GM12878 (cell line): ENCODE measurements around the gene C6orf120. TPM values are rescaled to one million over a fixed set of nuclear protein-coding genes. Genes with fewer than 3 reads are reported as not detected.

Source experiments
- ATAC-seq: fragments of 200-7000 bp; cut with Tn5 transposase; 3 replicates; pipeline ENCODE4 v1.9.1; 2020; ENCODE audit warnings: mild to moderate bottlenecking, moderate library complexity
- BruUV-seq: library from RNA; stranded (reverse); fragments of 400-500 nt; replicated peaks from 2 replicates; lab custom pipeline; 2021; lab: Mats Ljungman, UMichigan
- CTCF ChIA-PET: fragments of 300-600 bp; sonication (Branson Sonifier 250); formaldehyde crosslinking; extraction: SDS; loops from one replicate; lab custom pipeline; 2021; ENCODE audit warnings: inconsistent platforms; lab: Yijun Ruan, JAX
- POLR2A ChIA-PET: fragments of 350-600 bp; formaldehyde crosslinking; extraction: SDS; loops from one replicate; lab custom pipeline; 2021; ENCODE audit warnings: inconsistent platforms; lab: Charles Lee
- RAD21 ChIA-PET: fragments of 300-600 bp; sonication (Branson Sonifier 250); formaldehyde crosslinking; loops from one replicate; lab custom pipeline; 2023; ENCODE audit warnings: antibody characterized with exemption; ENCODE audit not compliant: unreplicated experiment; lab: Charles Lee
- SMC1A ChIA-PET: fragments of 300-600 bp; sonication (Branson Sonifier 250); formaldehyde crosslinking; loops from one replicate; lab custom pipeline; 2023; ENCODE audit not compliant: unreplicated experiment, uncharacterized antibody; lab: Charles Lee
- DNase-seq: peaks from one replicate; pipeline ENCODE4 v3.0.0-alpha.2; 2011; ENCODE audit warnings: low read depth, low spot score
- FAIRE-seq: peaks from 3 replicates; lab custom pipeline; 2011; peaks lifted over from hg19 to GRCh38; lab: Jason Lieb, UNC
- H2AFZ ChIP-seq: 2 replicates; pipeline ENCODE4 v1.6.0; 2011; ENCODE audit warnings: low read depth, low read length, control low read depth; ENCODE audit not compliant: control insufficient read depth
- H3K27ac ChIP-seq: 2 replicates; pipeline ENCODE4 v1.5.1; 2011; ENCODE audit warnings: control low read depth; ENCODE audit not compliant: control insufficient read depth, insufficient read depth
- H3K27me3 ChIP-seq, 2 experiments: replicated peaks in 1 of 2; 2 replicates each; pipeline versions ENCODE4 v1.6.0 to v1.6.1; 2011; ENCODE audit warnings: low read length in 1 of 2; ENCODE audit not compliant: control insufficient read depth in 2 of 2, insufficient read depth in 2 of 2
- H3K36me3 ChIP-seq, 2 experiments: 2 replicates each; pipeline ENCODE4 v1.5.1; 2011; ENCODE audit warnings: low read length in 1 of 2; ENCODE audit not compliant: control insufficient read depth in 2 of 2, insufficient read depth in 2 of 2
- H3K4me1 ChIP-seq: 2 replicates; pipeline ENCODE4 v1.6.1; 2011; ENCODE audit warnings: mild to moderate bottlenecking, low read length, moderate library complexity, mixed read lengths; ENCODE audit not compliant: control insufficient read depth, insufficient read depth
- H3K4me2 ChIP-seq: 2 replicates; pipeline ENCODE4 v1.6.0; 2011; ENCODE audit warnings: control low read depth; ENCODE audit not compliant: control insufficient read depth, insufficient read depth
- H3K4me3 ChIP-seq: fragments of 200-600 bp; sonication (generic); 2 replicates; pipeline ENCODE4 v1.5.1; 2016
- H3K79me2 ChIP-seq: 2 replicates; pipeline ENCODE4 v1.6.0; 2011; ENCODE audit warnings: low read length; ENCODE audit not compliant: control insufficient read depth, insufficient read depth
- H3K9ac ChIP-seq: 2 replicates; pipeline ENCODE4 v1.8.0; 2011; ENCODE audit warnings: low read length, control low read depth, mixed read lengths; ENCODE audit not compliant: control insufficient read depth, insufficient read depth
- H3K9me3 ChIP-seq: replicated peaks from 3 replicates; pipeline ENCODE4 v1.5.1; 2011; ENCODE audit warnings: mild to moderate bottlenecking, low read length; ENCODE audit not compliant: control insufficient read depth, insufficient read depth
- H4K20me1 ChIP-seq: 2 replicates; pipeline ENCODE4 v1.6.0; 2011; ENCODE audit not compliant: control insufficient read depth, insufficient read depth
- BACH1 ChIP-seq: fragments of 450-650 bp; IDR thresholded peaks from 2 replicates; pipeline ENCODE4 v1.6.1; 2017; ENCODE audit warnings: mild to moderate bottlenecking, borderline replicate concordance
- CEBPZ ChIP-seq: fragments of 150-350 bp; IDR thresholded peaks from 2 replicates; pipeline ENCODE4 v1.6.1; 2016; ENCODE audit warnings: low read depth, low read length
- CHD4 ChIP-seq: fragments of 200-600 bp; sonication (generic); IDR thresholded peaks from 2 replicates; pipeline ENCODE4 v1.6.1; 2016; ENCODE audit warnings: mild to moderate bottlenecking
- HDAC2 ChIP-seq: fragments of 200-600 bp; sonication (generic); IDR thresholded peaks from 2 replicates; pipeline ENCODE4 v1.6.1; 2017
- KLF5 ChIP-seq: fragments of 450-650 bp; IDR thresholded peaks from 2 replicates; pipeline ENCODE4 v1.6.1; 2014; ENCODE audit warnings: mild to moderate bottlenecking; ENCODE audit not compliant: partially characterized antibody
- LARP7 ChIP-seq: fragments of 450-650 bp; IDR thresholded peaks from 2 replicates; pipeline ENCODE4 v1.6.1; 2017; ENCODE audit warnings: mild to moderate bottlenecking
- MTA2 ChIP-seq: fragments of 450-650 bp; IDR thresholded peaks from 2 replicates; pipeline ENCODE4 v1.6.1; 2016; ENCODE audit warnings: low read depth, mild to moderate bottlenecking, moderate library complexity
- NKRF ChIP-seq: fragments of 450-650 bp; conservative IDR thresholded peaks from 2 replicates; pipeline ENCODE4 v1.6.1; 2017; ENCODE audit warnings: mild to moderate bottlenecking, moderate library complexity
- NR2F1 ChIP-seq: fragments of 450-650 bp; conservative IDR thresholded peaks from 2 replicates; pipeline ENCODE4 v1.6.1; 2017; ENCODE audit warnings: mild to moderate bottlenecking
- PAX8 ChIP-seq: fragments of 450-650 bp; IDR thresholded peaks from 2 replicates; pipeline ENCODE4 v1.6.1; 2017; ENCODE audit warnings: mild to moderate bottlenecking, moderate library complexity
- POLR2A ChIP-seq: IDR thresholded peaks from 2 replicates; pipeline ENCODE4 v1.6.1; 2011; ENCODE audit warnings: low read depth, mild to moderate bottlenecking, low read length
- SMARCA5 ChIP-seq: fragments of 450-650 bp; IDR thresholded peaks from 2 replicates; pipeline ENCODE4 v1.6.1; 2017; ENCODE audit warnings: mild to moderate bottlenecking
- SREBF1 ChIP-seq: IDR thresholded peaks from 2 replicates; pipeline ENCODE4 v1.6.1; 2012; ENCODE audit warnings: mild to moderate bottlenecking, low read length
- YY1 ChIP-seq: IDR thresholded peaks from 2 replicates; pipeline ENCODE4 v1.6.1; 2011; ENCODE audit warnings: low read depth, mild to moderate bottlenecking, low read length
- ZNF384 ChIP-seq: IDR thresholded peaks from 2 replicates; pipeline ENCODE4 v1.6.1; 2012; ENCODE audit warnings: low read depth, mild to moderate bottlenecking, low read length, improper control_type of control experiment, borderline replicate concordance
- ZSCAN29 ChIP-seq: fragments of 450-650 bp; IDR thresholded peaks from 2 replicates; pipeline ENCODE4 v1.6.1; 2017; ENCODE audit warnings: mild to moderate bottlenecking, moderate library complexity
- WGBS: methylation state at CpG from one replicate; pipeline ENCODE4 v1.1.6; 2016; ENCODE audit warnings: low lambda C conversion rate; ENCODE audit not compliant: insufficient replicate concordance, insufficient coverage; ENCODE audit errors: missing lambda C conversion rate; 5-methylcytosine and 5-hydroxymethylcytosine counted together
- in situ Hi-C: fragments of 300-500 bp; cut with MboI; formaldehyde crosslinking; loops from 9 replicates; pipeline ENCODE4 v1.14.3; 2018; ENCODE audit warnings: mixed read lengths
- intact Hi-C: fragments of 100-400 bp; cut with micrococcal nuclease; formaldehyde crosslinking; loops from one replicate; pipeline ENCODE4 v1.14.2; 2022; ENCODE audit not compliant: unreplicated experiment
- polyA plus RNA-seq, 11 experiments: library from polyadenylated mRNA; depleted of rRNA in 4 of 11; unstranded in 6 of 11; stranded (reverse) in 5 of 11; fragments of >200 nt; fragmentation: Nextera tagmentation in 4 of 11; fragmentation: Illumina TruSeq in 1 of 11; extraction: Ambion mirVana in 4 of 11; extraction: Trizol in 1 of 11; gene quantifications; 1 replicate in 1 of 11; 2 replicates in 10 of 11; pipeline versions ENCODE4 v1.2.1 to v1.2.3, GENCODE V29; 2011 to 2016; ENCODE audit warnings: inconsistent platforms in 2 of 11, missing spikeins in 2 of 11, low read depth in 1 of 11
- total RNA-seq, 4 experiments: library from RNA; depleted of rRNA in 3 of 4; stranded (reverse); fragments of >200 nt in 3 of 4; fragmentation: Illumina TruSeq in 1 of 4; extraction: Trizol in 1 of 4; gene quantifications; 2 replicates each; pipeline versions ENCODE4 v1.2.1 to v1.2.3, GENCODE V29; 2013 to 2021
- TF ChIP-seq, protein P1 (sequence below): fragments of 450-650 bp; formaldehyde crosslinking; IDR thresholded peaks from 2 replicates; pipeline ENCODE4 v1.4.0; 2022; ENCODE audit warnings: mild to moderate bottlenecking, moderate library complexity

C6orf120 gene
- total and polyA plus RNA-seq, 10 of the 15 experiments (the other 5 are each of a cell fraction or from before 2014, with no cell fraction given) = 3.6 to 23.9 (median 18.2) TPM

DNA sequence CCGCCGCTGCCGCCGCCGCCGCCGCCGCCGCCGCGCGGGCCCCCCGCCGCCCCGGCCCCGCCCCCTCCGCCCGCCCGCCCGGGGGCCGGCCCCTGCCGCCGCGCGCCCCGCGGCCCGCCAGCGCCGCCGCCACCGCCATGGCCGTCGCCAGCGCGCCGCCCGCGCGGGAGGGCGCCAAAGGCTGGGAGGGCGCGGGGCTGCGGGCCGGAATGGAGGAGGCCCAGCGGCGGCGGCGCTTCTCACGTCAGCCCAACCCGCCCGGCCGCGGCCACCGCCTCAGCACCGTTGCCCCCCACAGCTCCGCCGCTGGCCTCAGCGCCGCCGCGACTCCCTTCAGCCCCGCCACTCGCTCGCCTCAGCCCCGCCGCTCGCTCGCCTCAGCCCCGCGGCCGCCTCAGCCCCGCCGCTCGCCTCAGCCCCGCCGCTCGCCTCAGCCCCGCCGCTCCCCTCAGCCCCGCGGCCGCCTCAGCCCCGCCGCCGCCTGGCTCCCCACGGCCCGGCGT lies 22.1 kb downstream of the C6orf120 start:
- Histone ChIP-seq H2AFZ (peak overlapping the region; percentile 55), H3K9me3 (no peaks in the 10 kb centered on the region), H3K4me1 (peaks cover 5% of the 10 kb centered on the region), H3K36me3 (no peaks in the 10 kb centered on the region; a peak in 1 of 4 replicates), H4K20me1 (no peaks in the 10 kb centered on the region), H3K27ac (no peak overlapping the region), H3K4me2 (no peak overlapping the region), H3K27me3 (no peaks in the 10 kb centered on the region), H3K79me2 (peaks cover 37% of the 10 kb centered on the region), H3K9ac (no peak overlapping the region), H3K4me3 (no peak overlapping the region)
- ChIA-PET RAD21 (no interaction called here), CTCF (no interaction called here), POLR2A (interaction anchor here (1.0 to 3.2 kb wide), 3 partner anchors 21 to 28 kb away, joined by 4 to 32 read pairs (median 7); partner anchors contain the start of genes C6orf120, DYNLT2, ERMARD and WDR27), SMC1A (interaction anchor here (1.8 kb wide), 1 partner anchor 22 kb away, joined by 7 read pairs; the partner anchor contains the start of genes C6orf120 and WDR27)
- no TSS peak for BruUV-seq
- FAIRE-seq (no peak), DNase-seq (no peak), ATAC-seq (peak; percentile 20)
- WGBS = 0% methylated on average over 12 of the region's 89 CpGs
- intact Hi-C loops = loop anchor here (10.0 kb wide), 1 partner anchor 581 kb away; the partner anchor contains the start of gene FAM120B
- TF ChIP-seq KLF5 (no peak), ZNF384 (no peak), MTA2 (no peak), ZSCAN29 (no peak), POLR2A (peak; percentile 60), NR2F1 (no peak), CEBPZ (no peak), SREBF1 (no peak), LARP7 (peak; percentile 32), CHD4 (no peak), BACH1 (0 out of 2 replicates have a peak, but pooled peaks have one; percentile 50), SMARCA5 (peak; percentile 30), HDAC2 (no peak), YY1 (peak; percentile 71), NKRF (peak; percentile 12; the same call in 1 of the 2 replicates), PAX8 (no peak)
- TF ChIP-seq, protein P1, sequence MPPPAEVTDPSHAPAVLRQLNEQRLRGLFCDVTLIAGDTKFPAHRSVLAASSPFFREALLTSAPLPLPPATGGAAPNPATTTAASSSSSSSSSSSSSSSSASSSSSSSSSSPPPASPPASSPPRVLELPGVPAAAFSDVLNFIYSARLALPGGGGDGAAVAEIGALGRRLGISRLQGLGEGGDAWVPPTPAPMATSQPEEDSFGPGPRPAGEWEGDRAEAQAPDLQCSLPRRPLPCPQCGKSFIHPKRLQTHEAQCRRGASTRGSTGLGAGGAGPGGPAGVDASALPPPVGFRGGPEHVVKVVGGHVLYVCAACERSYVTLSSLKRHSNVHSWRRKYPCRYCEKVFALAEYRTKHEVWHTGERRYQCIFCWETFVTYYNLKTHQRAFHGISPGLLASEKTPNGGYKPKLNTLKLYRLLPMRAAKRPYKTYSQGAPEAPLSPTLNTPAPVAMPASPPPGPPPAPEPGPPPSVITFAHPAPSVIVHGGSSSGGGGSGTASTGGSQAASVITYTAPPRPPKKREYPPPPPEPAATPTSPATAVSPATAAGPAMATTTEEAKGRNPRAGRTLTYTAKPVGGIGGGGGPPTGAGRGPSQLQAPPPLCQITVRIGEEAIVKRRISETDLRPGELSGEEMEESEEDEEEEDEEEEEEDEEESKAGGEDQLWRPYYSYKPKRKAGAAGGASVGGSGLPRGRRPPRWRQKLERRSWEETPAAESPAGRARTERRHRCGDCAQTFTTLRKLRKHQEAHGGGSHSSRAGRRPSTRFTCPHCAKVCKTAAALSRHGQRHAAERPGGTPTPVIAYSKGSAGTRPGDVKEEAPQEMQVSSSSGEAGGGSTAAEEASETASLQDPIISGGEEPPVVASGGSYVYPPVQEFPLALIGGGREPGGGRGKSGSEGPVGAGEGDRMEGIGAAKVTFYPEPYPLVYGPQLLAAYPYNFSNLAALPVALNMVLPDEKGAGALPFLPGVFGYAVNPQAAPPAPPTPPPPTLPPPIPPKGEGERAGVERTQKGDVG (CRISPR knock-in tag) = no peak
- in situ Hi-C loops = no loop called here
